ENCODE measurements around the gene DNASE1L1.

DNASE1L1 gene, protein sequence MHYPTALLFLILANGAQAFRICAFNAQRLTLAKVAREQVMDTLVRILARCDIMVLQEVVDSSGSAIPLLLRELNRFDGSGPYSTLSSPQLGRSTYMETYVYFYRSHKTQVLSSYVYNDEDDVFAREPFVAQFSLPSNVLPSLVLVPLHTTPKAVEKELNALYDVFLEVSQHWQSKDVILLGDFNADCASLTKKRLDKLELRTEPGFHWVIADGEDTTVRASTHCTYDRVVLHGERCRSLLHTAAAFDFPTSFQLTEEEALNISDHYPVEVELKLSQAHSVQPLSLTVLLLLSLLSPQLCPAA

DNA sequence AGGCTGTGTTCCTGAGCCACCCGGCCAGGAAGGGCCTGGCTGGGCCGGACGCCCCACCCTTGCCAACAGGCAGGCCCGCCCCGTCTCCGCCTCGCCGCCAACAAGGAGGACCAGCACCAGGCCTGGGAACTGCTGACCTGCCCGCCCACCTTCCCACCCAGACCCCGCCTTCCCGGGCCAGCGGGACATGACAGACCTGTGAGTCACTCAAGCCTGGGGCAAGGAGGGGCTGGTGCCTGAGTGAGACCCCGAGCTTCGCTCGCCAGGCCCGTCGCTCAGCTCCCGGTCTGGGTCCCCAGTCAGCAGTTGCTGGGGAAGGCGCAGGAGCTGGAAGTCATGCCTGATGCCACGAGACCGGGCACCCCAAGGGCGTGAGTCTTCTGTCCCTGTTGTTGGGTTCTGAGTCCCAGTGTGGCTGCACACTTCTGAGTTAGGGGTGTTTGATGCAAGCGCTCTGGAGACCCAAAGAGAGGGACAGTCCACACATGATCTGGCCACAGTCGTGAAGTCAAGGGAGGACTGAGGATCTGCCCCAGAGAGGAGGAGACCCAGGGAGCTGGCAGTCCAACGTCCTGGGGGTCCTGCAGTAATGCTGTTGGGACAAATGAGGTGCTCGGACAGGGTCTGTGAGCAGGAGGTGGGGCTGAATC, at the start of gene DNASE1L1:
Gene DNASE1L1, minus strand, starts transcription at position 33 of the 650 bp plus-strand sequence. CDS start 3,686 bp downstream, outside the sequence.
- intact Hi-C loops (cut with DNase I) = no loop called here

DNA sequence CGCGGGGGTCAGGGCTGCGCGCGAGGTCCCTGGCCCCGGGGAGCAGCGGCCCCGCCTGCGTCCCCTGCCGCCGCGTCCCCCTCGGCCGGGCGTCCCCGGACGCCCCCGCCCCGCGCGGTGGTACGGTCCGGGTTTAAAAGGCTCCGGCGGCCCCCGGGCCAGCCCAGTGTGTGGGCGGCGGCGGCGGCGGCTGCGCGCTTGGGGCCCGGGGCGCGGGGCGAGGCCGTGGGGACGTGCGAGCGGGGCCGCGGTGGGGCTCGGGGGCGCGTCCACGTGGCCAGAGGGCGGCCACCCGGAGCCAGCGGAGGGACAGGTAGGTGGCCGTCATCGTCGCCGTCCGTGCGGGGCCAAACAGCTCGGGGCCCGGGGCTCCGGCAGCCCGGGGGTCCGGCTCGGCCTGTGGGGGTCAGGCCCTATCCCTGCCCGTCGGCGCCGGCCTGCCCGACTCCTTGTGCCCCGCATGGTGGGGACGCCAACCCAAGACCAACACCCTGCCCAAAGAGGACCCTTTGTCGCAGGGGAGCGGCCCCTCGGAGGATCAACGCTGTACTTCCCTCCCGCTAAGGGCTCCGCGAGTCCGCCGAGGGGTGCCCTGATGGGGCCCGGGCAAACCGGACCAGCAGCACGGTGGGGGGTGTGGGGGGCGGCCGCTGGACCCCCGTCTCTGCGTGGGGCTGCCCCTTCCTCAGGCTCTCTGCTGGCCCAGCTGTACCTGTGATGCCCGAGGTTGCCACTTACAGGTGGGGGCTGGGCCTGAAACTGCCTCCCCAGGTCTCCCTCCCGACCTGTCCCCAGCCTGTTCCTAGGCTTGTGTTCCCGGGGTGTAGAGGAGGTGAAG, 49.3 kb upstream of the DNASE1L1 start, which contains the start of gene PLXNA3:
Gene PLXNA3, plus strand, starts transcription at position 166 of the 838 bp plus-strand sequence. CDS start 1,903 bp downstream, outside the sequence.
- DNase-seq = peak in 32 of 42 donors; percentile 40 to 79 (median 61)
- intact Hi-C loops (cut with DNase I) = no loop called here

More for the DNA sequence above, at the start of gene DNASE1L1:
- DNase-seq = peak in 32 of 42 donors; percentile 14 to 66 (median 37)

DNA sequence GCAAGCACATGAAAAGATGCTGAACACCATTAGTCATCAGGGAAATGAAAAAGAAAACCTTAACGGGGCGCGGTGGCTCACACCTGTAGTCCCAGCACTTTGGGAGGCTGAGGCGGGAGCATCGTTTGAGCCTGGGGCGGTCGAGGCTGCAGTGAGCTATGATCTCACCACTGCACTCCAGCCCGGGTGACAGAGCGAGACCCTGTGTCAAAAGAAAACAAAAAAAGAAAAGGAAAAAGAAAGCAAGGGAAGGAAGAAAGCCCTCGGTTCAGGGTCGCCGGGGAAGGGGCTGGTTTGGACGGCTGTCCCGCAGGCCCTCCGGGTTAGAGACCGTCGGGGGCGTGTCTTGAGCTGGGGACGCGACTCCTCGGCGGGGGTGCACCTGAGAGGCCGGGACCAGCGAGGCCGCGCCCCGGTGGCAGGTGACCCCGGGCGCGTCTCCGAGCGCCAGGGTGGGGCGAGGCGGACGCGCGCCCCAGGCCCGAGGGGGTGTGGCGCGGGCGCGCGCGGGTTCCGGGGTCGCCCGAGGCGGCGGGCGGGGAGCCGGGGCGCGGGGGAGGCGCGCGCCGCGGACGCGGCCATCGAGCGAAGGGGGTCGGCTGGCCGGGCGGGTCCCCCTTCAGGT, 48.5 kb upstream of the DNASE1L1 start:
- DNase-seq = peak in 20 of 42 donors; percentile 18 to 57 (median 40)
- intact Hi-C loops (cut with DNase I) = no loop called here

DNA sequence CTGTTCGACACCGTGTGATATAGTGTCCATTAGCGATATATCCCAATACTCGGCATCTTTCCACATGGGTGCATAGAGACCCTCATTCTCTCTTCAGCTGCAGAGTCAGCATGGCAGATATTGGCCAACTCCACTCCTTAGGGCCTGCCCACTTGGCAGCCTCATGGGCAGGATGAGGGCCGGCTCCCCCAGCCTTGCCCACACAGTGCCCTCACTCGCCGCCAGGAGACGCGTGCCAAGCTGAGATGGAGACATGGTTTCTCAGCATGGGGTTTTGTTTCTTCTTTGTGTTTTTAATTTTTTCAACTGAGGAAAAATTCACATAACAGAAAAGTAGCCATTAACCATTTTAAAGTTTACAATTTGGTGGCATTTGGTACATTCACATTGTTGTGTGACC, 43.8 kb upstream of the DNASE1L1 start:
- intact Hi-C loops (cut with DNase I) = no loop called here
- peak in 33 of 42 donors; percentile 38 to 76 (median 54) for DNase-seq

DNA sequence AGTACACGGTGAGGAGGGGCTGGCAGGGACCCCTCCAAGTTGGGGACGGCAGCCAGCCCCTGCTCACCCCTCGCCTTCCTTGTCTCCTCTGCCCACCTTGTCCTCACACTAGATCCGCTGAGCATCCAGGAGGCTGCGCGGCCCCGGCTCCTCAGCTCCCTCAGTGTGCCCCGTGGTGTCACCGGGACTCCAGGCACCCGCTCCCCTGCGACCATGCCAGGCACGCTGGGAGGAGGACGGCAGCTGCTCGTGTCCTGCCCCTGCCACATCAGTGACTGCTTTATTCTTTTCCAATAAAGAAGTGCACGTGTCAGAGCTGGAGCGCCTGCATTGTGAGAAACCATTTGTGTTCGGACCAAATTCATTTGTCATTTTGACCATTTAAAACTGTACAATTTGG, 41.3 kb upstream of the DNASE1L1 start:
- intact Hi-C loops (cut with DNase I) = no loop called here
- peak in 18 of 42 donors; percentile 22 to 71 (median 49) for DNase-seq

DNA sequence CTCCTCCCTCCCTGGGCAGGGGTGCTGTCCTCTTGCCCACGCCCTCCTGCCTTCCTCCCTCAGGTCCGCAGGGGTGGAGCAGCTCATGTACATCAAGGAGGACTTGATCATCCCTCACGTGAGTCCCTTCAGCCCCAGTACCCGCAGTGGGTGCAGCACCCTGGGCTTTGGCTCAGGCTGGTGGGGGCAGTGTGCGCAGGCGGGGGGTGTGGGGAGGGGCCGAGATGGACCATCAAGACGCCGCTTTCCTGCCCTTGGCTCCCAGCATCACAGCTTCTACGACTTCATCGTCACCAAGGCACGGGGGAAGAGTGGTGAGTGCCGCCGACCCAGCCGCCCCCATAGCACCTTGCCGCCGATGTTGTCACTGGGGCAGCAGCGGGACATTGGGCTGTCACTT, 40.6 kb upstream of the DNASE1L1 start:
- intact Hi-C loops (cut with DNase I) = no loop called here

DNA sequence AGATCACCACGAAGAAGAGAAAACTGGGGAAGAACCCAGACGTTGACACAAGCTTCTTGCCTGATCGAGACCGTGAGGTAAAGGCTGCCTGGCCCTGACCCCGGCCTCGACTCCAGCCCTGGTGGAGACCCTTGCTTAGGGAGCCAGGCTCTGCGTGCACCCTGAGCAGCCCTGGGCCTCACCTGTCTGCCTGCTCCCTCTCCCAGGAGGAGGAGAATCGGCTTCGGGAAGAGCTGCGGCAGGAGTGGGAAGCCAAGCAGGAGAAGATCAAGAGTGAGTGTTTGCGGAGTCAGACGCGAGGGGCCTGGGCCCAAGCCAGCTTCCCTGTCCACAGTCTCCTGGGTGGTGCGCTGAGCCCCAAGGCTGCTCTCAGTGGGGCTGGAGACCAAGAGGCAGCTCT, 39.4 kb upstream of the DNASE1L1 start:
- no peak for DNase-seq
- intact Hi-C loops (cut with DNase I) = no loop called here

More for the DNA sequence above, 40.6 kb upstream of the DNASE1L1 start:
- DNase-seq = no peak

DNA sequence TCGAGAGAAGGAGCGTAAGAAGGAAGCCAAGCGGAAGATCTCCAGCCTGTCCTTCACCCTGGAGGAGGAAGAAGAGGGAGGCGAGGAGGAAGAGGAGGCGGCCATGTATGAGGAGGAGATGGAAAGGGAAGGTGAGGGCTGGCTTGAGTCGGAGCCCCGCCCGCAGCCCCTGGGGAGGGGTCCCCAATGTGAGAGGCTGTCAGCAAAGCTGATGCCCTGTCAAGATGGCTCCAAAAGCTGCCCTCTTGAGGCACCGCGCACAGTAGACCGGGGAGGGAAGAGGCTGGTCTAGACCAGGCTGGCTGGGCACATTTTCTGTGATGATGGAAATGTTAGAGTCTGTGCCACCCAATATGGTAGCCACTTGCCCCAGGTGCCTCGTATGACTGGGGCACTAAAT, 37.4 kb upstream of the DNASE1L1 start:
- intact Hi-C loops (cut with DNase I) = no loop called here

DNA sequence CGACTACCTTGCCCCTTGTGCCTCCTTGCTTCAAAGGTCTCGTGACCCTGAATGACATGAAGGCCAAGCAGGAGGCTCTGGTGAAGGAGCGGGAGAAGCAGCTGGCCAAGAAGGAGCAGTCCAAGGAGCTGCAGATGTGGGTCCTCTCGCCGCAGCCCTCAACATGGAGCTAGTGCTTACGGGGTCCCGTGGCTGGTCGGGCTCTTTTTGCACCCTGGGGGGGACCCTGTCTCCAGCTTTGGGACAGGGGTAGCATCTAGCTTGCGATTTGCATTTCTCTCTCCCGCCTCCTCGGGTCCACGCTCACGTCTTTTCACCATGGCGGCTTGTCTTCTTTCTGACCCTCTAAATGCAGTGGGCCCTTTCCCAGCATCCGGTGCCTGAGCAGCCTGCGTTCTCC, 36.7 kb upstream of the DNASE1L1 start:
- intact Hi-C loops (cut with DNase I) = no loop called here
- no peak for DNase-seq

More for the DNA sequence above, 37.4 kb upstream of the DNASE1L1 start:
- DNase-seq = no peak

DNA sequence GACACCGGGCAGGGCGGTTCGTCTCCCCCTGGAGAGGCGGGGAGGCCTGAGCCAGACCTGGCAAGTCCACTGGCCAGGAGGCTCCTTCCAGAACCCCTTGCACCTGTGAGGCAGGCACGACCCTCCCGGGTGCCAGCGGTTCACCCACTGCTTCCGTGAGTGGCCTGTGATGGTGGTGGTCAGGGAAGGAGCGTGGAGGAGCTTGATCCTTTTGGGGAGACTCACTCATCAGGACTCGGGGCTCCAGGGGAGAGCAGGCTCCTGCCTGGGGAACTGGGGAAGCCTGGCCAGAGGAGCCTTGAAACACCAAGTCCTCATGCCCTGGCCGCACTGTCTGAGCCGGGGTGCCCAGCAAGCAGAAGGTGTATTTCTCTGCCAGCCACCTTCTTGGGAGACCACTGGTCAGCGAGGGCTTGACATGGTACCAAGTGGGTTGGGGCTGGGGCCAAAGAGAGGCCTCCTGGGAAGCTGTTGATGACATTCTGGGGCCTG, 35.7 kb upstream of the DNASE1L1 start:
- DNase-seq = no peak
- intact Hi-C loops (cut with DNase I) = no loop called here

DNA sequence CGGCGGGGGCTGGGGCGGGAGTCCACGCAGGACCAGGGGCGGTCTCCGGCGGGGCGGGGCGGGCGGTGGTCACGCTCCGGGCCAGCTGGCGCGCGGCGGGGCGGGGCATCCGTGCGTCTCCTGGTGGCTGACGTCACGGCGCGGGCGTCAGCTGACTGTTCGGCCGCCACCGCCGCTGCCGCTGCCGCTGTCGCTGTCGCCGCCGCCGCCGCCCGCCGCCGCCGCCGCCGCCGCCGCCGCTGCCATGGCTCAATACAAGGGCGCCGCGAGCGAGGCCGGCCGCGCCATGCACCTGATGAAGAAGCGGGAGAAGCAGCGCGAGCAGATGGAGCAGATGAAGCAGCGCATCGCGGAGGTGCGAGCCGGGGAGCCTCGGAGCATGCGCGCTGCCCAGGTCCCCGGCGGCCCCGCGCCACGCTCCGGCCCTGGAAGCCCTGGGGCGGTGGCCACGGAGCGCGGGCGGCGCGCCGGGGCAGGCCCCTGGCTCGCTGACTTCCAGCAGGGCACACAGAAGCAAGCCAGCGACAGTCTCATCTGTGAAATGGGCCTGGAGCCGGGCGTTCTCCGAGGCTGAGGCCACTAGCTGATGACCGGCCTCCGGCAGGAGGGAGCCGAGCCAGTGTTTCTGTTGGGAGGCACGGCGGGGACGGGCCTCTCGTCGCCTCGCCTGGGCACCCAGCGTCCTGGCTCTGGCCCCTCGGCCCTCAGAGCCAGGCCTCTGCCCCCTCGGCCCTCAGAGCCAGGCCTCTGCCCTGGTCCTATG, 35.1 kb upstream of the DNASE1L1 start, which contains the start of gene FAM50A:
Gene FAM50A, plus strand, starts transcription at position 150 of the 763 bp plus-strand sequence. Its CDS starts 95 bp downstream, at position 245.
- intact Hi-C loops (cut with DNase I) = no loop called here
- DNase-seq = peak; percentile 40 to 90 (median 80)

DNA sequence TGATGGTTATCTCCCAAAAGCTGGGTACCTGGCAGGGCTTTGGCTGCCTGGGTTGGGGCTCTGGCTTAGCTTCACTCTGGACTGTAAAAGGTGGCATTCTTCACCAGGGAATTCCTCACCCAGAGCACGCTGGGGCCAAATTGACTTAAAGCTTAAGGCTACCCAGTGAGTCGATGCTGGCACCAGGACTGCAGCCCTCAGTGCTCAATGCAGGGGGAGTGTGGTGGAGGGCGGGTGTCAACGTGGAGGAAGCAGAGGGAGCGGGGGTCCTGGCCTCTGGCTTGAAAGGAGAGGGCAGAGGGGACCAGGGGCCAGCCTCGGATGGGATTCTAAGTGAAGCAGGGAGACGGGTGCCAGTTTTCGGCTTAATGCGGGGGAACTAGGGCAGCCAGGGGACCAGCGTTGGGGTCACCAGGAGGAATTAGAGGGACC, 34.4 kb upstream of the DNASE1L1 start:
- intact Hi-C loops (cut with DNase I) = no loop called here
- peak in 2 of 42 donors; percentile 25 to 43 for DNase-seq

DNA sequence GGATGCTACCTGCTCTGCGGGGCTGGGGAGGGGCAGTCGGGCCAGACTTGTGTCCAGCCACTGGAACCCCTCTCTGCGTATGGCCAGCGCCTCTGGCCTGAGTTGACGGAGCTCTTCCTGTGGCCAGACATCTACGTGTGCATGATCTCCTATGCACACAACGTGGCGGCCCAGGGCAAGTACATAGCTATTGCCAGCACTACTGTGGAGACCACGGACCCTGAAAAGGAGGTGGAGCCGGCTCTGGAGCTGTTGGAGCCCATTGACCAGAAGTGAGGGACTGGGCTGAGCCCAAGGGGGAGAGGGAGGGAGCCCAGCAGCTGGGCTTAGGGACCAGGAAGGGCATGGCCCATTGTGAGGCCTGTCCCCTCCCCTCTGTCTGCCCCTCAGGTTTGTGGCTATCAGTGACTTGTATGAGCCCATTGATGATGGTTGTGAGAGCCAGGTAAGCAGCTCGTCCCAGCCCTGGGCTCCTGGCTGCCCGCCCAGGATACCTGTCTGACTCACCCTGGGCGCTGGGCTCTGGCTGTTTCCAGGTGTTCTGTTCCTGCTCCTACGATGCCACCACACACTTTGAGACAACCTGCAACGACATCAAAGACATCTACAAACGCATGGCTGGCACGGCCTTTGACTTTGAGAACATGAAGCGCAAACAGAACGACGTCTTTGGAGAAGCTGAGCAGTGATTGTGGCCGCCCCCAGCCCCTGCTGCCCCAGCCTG, 33.1 kb upstream of the DNASE1L1 start:
- no peak for DNase-seq
- intact Hi-C loops (cut with DNase I) = no loop called here

DNA sequence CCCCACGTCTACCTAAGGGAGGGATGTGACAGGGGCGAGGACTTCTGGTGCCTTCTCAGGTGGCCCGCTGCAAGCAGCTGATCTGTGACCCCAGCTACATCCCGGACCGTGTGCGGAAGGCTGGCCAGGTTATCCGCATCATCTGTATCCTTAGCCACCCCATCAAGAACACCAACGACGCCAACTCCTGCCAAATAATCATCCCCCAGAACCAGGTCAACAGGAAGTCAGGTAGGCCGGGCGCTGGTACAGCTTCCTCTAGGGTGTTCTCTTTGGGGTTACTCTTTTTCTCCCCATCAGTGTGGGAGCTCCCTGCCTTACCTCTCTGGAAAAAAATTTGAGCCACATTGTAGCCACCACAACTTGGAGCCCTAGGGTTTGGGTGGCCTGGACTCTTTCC, 32.5 kb upstream of the DNASE1L1 start:
- intact Hi-C loops (cut with DNase I) = no loop called here

DNA sequence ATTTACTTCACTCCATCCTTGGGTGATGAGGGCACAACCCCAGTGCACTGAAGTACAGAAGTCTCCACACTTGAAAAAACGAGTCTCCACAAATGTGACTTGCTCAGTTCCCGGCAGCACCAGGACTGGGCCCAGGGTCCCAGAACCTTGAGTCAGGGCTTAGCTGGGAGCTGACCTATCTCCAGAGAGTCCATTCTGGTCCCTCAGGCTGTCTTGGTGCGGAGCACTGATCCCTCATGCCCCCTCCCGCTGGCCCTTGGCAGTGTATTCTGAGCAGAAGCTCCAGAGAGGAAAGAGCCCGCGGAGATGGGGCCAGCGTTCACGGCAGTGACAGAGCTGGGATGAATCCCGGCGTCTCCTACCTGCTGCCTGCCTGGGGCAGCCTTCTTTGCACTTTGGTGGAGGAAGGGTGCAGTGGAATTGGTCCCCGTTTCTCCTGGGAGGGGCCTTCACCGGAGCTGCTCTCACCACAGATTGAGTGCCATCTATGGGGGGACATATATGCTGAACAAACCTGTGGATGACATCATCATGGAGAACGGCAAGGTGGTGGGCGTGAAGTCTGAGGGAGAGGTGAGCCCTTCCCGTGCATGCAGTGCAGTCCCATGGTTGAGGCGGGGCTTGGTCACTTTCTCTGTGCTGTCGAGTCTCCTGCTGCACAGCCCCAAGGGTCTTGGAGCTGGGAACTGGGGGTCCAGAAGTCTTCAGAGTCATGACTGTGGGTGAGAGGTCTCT, 31.7 kb upstream of the DNASE1L1 start:
- intact Hi-C loops (cut with DNase I) = no loop called here
- DNase-seq = peak in 7 of 42 donors; percentile 30 to 59 (median 41)

More for the DNA sequence above, 32.5 kb upstream of the DNASE1L1 start:
- DNase-seq = no peak

DNA sequence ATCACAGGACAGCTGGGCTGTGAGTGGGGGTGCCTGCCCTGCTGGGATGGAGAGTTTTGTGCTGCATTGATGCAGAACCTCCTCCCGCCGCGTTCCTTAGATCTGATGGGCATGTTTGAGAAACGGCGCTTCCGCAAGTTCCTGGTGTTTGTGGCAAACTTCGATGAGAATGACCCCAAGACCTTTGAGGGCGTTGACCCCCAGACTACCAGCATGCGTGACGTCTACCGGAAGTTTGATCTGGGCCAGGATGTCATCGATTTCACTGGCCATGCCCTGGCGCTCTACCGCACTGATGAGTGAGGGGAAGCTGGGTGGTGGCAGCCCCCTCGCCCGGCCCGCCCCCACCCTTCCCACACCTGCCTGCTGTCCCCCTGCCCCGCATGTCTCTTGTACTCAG, 30.8 kb upstream of the DNASE1L1 start:
- intact Hi-C loops (cut with DNase I) = no loop called here
- no peak for DNase-seq

All from head of caudate nucleus (tissue), 42 donors.